GM18951 (cell line): ENCODE results near the gene RASA3.
"Not testable (repeated sequence)": the region's sequence is repeated elsewhere in the genome, so short reads cannot be mapped to it uniquely, and the experiment has no call there.

ENCODE experiments used
- POLR2A ChIP-seq: IDR thresholded peaks from 4 replicates; pipeline ENCODE4 v1.6.1; 2011; ENCODE audit warnings: mild to moderate bottlenecking; ENCODE audit not compliant: insufficient read length, insufficient read depth; ENCODE audit errors: extremely low read depth
- in situ Hi-C: fragments of 300-500 bp; cut with MboI; formaldehyde crosslinking; loops from one replicate; pipeline ENCODE4 v1.12.0; 2022; ENCODE audit warnings: low sequenced_read_pairs, mixed read lengths, inconsistent platforms; ENCODE audit not compliant: unreplicated experiment

RASA3 gene

DNA sequence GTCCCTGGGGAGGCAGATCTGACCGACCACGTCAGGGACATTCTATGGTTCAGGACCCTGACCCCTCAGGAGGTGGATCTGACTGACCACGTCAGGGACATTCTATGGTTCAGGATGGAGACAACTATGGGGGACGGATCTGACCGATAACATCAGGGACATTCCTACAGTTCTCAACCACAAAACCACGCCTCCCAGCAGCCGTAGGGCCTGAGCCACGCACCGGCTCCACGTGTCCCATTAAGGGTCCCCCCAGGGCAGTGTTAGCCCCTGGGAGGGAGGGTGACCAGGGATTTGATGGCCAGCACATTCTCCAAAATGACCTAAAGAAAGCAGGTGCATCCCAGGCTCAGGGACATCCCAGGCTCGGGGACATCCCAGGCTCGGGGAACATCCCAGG is 109.5 kb downstream of the RASA3 start:
- TF ChIP-seq POLR2A, result no peak
- in situ Hi-C loops, result no loop called here

DNA sequence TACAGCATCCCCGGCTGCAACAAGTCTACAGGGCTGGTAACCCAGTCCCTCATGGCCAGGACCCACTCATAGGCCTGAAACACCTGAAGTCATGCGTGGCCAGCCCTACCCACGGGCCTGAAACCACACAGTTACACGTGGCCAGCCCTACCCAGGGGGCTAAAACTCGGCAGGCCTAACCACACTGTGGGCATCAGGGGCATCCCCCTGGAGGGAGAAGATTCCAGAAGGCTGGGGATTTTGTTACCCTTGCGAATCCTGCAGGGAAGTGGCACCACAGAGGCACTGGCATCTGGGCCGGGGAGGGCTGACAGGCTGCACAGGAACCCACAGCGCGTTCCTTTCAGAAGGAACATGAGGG is 110.1 kb downstream of the RASA3 start:
- in situ Hi-C loops, result no loop called here
- TF ChIP-seq POLR2A, result no peak

DNA sequence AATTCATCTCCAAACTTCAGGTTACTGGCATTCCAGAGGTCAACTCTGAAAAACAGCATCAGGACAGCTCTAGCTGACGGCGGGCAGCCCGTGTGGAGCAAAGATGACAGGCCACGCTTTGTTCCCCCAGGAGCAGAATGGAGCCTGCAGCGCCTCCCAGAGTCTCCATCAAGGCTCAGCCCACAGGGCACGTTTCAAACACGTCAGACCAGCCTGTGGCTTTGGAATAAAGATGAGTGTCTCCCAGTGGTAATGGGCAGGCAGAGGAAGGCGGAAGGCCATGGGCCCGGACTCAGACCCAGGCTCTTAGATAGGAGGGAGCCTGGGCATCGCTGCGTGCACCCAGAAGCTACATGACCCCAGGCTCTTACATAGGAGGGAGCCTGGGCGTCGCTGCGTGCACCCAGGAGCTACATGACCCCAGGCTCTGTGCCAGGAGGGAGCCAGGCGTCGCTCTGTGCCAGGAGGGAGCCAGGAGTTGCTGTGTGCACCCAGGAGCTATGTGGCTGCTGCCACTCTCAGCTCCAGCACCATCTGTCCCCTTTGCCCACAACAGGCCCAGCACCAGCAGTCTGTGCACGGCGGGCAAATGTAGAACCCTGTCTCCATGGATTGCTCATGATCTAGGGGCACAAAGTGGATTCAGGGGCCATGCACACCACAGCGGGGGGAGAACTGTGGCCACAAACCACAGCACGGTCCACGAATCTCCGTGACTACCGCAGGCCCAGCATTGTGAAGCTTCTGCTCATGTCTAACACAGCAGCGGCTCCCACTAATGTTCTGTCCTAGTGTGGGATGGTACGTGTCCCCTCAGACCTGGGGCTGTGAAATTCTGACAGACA is 110.7 kb downstream of the RASA3 start:
- TF ChIP-seq POLR2A, result no peak
- in situ Hi-C loops, result no loop called here

DNA sequence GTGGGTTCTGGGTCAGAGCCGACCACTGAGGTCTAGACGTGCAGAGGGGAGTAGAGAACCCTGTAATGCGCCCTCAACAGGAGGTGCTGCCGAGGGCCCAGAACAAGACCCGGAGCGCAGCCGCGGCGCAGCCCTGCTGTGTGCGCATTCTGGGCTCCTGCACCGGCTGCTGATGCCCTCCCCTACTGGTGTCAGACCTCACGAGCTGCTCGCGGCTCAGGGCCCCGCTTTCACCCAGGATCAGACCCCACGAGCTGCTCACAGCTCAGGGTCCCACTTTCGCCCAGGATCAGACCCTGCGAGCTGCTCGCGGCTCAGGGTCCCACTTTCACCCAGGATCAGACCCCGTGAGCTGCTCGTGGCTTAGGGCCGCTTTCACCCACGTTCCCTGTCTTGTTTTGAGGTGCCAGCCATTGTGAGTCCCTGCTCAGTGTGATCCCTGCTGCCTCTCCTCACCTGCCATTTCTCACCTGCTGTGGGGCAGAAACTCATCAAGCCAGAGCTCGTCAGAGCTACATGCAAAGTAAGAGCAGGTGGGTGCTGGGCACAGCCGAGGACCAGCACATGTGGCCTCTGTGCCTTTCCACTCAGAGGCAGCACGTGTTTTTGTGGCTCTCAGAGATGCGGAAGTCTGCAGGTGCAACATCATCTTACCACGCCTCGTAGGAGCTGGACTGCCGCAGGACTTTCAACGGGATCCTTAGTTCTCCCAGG is 111.5 kb downstream of the RASA3 start:
- TF ChIP-seq POLR2A, result no peak
- in situ Hi-C loops, result no loop called here

DNA sequence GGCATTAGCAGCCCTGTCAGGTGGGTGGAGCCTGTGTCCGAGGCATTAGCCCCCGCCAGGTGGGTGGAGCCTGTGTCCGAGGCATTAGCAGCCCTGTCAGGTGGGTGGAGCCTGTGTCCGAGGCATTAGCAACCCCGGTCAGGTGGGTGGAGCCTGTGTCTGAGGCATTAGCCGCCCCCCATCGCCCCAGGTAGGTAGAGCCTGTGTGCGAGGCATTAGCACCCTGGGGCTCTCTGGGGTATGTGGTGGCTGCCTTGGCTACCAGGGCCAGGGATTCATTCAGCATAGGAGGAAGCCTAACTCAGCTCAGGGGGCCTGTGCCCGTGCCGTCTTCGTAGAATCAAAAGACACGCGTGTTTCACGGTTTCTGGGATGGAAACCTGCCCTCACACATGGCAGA is 112.3 kb downstream of the RASA3 start:
- in situ Hi-C loops, result not testable (repeated sequence)

DNA sequence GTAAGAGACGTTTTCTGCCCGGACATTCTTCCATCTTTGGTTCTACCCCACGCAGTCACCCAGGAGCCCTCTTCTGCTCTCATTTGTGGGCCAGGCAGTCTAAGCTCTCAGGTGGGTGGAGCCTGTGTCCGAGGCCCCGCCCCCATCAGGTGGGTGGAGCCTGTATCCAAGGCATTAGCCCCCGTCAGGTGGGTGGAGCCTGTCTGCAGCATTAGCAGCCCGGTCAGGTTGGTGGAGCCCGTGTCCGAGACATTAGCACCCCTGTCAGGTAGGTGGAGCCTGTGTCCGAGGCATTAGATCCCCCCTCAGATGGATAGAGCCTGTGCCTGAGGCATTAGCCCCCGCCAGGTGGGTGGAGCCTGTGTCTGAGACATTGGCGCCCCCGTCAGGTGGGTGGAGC is 113.1 kb downstream of the RASA3 start:
- TF ChIP-seq POLR2A, result no peak
- in situ Hi-C loops, result no loop called here

DNA sequence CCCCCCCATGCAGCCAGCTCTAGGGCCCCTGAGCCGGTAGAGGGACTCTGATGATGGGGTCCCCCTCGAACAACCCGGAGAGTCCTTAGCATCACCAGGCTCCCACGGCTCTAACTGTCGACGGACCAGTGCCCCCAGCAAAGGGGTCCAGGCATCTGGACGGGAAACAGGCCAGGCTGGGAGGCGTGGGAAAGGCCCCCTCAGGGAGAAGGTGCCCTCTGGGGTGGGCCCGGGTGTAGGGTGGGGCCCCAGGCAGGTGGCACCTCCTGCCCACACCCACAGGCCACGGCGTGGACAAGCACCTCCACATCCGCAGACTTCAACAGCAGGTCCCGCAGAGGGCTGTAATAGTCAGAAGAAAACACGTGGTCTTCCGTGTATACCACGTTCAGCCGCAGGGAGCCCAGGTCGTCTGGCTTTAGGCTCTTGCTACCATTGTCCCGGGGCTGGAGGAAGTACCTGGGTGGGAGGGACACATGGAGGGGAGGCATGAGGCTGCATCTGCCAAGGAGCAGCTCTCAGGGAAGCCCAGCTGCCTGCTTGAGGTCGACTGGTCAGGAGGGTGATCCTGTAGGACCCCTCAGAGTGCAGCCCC is 113.9 kb downstream of the RASA3 start:
- in situ Hi-C loops, result no loop called here
- TF ChIP-seq POLR2A, result no peak

DNA sequence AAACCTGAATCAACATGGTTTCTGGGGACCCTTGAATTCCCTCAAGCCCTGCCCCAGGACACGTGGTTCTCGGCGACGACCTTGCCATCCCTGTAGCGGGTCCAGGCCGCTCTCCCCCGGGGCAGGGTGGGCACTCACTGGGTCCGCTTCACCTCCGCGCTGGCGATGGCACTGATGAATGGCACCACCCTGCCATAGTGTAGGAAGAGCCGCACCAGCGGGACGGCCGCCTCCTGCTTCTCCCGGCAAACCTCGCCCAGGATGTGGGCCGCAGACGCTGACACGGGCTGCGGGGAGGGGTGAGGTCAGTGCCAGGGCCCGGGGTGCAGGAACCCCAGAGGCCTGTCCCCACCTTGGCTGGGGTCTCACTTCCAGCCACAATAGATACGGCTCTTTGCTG is 114.5 kb downstream of the RASA3 start:
- TF ChIP-seq POLR2A, result no peak
- in situ Hi-C loops, result no loop called here

DNA sequence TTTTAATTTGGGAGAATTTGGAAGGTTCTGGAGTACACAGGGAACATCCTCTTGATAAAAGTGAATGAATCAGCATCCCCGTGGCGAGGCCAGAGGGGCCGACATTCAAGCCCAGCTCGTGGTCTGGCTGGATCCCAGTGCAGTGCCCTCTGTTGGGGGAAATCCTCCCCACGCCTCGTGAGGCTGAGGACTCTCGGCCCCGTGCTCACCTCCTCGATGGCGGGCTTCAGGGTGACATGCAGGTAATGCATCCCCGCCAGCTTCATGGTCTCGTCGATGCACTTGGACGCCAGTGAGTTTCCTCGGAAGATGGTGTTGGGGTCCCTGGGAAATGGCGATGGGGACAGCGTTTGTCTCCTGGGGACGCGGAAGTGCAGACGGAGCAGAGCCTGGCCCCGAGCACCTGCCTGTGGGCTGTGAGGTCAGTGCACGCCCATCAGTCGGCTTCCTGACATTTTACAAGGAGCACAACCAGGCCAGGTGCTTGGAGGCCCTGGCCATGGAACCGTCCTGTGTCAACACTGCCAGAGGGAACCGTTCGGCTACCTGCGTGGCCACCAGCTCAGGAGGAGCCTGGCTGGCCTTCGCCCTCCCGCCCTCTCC is 115.3 kb downstream of the RASA3 start:
- in situ Hi-C loops, result no loop called here
- TF ChIP-seq POLR2A, result no peak

DNA sequence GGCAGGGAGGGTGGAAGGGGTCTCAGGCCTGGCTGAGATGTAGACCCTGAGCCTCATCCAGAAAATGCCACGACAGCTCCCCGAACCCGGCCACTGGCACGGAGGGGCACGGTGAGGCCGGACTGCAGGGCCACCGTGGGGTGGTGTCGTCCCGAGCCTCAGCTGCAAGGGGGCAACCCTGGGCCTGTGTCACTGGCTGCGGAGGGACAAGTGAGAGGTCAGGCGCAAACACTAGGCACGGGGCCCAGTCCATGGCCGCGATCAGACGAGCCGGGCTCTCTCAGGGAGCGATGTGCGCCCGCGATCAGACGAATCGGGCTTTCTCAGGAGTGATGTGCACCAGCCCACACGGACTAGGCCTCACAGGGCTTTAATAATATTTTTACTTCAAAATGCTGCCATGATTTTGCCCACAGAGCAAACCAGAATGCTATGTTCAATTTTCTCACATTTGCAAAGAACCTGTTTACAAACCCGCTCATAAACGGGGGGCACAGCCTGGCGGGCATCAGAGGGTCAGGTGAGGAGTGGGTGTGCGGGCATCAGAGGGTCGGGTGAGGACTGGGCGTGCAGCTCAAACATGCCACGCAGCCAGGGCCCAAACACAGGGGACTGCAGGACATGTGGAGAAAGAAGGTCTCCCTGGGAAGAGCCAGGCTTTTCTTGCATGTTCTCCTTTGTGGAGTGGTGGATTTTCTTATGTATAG is 115.9 kb downstream of the RASA3 start:
- in situ Hi-C loops, result no loop called here

DNA sequence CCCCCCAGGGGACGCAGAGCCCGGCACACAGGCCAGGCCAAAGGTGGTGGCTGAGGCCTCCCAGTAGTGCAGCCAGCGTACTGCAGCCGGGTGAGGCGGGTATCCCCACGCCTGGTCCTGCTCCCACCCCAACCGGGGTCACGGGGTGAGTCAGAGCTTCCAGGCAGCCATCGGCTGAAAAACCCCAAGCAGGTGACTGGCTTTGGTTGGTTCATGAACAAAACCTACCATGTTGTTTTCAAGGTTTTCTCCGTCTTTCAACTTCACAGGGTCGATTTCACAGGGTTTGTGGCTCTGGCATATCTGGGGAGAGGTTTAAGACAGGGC is 116.5 kb downstream of the RASA3 start:
- in situ Hi-C loops, result no loop called here
- TF ChIP-seq POLR2A, result no peak

More for the DNA sequence above, 115.9 kb downstream of the RASA3 start:
- no peak for TF ChIP-seq POLR2A

DNA sequence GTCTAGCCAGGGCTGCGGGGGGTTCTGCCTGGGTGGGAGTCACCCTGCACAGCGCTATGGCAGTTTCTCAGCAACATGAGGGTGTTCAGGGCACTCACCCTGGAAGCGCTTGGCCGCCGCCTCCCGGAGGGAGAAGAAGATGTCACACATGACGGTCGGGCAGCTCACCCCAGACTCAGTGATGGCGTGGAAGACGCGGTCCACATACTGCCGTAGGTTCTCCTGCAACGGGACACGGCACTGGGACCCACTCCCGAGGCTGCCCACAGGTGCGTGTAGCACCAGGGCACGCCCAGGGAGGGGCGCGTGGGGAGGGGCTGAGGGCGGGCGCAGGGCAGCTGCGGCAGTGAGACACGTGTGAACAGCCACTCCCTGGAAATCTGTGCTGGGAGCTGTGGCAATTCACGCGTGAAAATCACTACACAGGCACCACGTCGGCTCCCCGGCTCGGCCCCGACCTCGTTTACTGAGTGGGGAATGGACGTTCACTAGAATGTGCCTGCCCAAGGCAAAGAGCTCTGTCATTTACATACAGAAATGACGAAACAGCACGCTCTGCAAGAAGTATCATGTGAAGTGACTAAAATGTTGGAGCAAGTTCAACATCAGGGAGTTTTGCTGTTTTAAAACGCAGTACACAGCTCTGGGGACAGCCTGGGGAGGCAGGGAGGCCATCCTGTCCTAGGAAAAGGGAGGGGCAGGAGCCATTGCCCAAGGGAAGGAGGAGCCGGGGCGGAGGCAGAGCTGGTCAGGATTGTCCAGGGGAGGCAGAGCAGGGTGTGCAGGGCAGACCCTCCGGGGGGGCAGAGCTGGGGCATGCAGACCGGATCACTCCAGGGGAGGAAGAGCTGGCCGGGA is 117.1 kb downstream of the RASA3 start:
- in situ Hi-C loops, result no loop called here
- no peak for TF ChIP-seq POLR2A
